Neural crest cell (in vitro differentiated cells): ENCODE results near the gene CHAF1B. TPM values are rescaled to one million over a fixed set of nuclear protein-coding genes. Genes with fewer than 3 reads are reported as not detected.
"Not testable (repeated sequence)": the region's sequence is repeated elsewhere in the genome, so short reads cannot be mapped to it uniquely, and the experiment has no call there.

Experiments used
- DNase-seq: peaks from one replicate; pipeline ENCODE4 v3.0.0; 2021; ENCODE audit warnings: low read depth, mixed read lengths, low spot score
- H3K27ac Mint-ChIP-seq: one replicate; pipeline ENCODE4 v1.8.0; 2021; ENCODE audit warnings: mild to moderate bottlenecking, mixed read lengths; ENCODE audit not compliant: unreplicated experiment
- H3K27me3 Mint-ChIP-seq: 2 replicates; pipeline ENCODE4 v1.8.0; 2021; ENCODE audit warnings: low read depth, mild to moderate bottlenecking, mixed read lengths
- H3K36me3 Mint-ChIP-seq: 2 replicates; pipeline ENCODE4 v1.8.0; 2021; ENCODE audit warnings: low read depth, mild to moderate bottlenecking, mixed read lengths
- H3K4me1 Mint-ChIP-seq: 2 replicates; pipeline ENCODE4 v1.8.0; 2021; ENCODE audit warnings: mixed read lengths
- H3K4me3 Mint-ChIP-seq: one replicate; pipeline ENCODE4 v1.8.0; 2021; ENCODE audit warnings: mild to moderate bottlenecking, mixed read lengths
- H3K9me3 Mint-ChIP-seq: 2 replicates; pipeline ENCODE4 v1.8.0; 2021; ENCODE audit warnings: mixed read lengths
- total RNA-seq: library from RNA; stranded (reverse); gene quantifications from 2 replicates; pipeline ENCODE4 v1.2.1, GENCODE V29; 2021
- TF ChIP-seq, protein P1 (sequence below): fragments of 200-600 bp; sonication (generic); conservative IDR thresholded peaks from 2 replicates; pipeline ENCODE4 v1.5.0; 2021; ENCODE audit warnings: antibody characterized with exemption, mild to moderate bottlenecking

The CHAF1B gene
- total RNA-seq, 1 donor from 2014 or later, result 32.3 TPM

DNA sequence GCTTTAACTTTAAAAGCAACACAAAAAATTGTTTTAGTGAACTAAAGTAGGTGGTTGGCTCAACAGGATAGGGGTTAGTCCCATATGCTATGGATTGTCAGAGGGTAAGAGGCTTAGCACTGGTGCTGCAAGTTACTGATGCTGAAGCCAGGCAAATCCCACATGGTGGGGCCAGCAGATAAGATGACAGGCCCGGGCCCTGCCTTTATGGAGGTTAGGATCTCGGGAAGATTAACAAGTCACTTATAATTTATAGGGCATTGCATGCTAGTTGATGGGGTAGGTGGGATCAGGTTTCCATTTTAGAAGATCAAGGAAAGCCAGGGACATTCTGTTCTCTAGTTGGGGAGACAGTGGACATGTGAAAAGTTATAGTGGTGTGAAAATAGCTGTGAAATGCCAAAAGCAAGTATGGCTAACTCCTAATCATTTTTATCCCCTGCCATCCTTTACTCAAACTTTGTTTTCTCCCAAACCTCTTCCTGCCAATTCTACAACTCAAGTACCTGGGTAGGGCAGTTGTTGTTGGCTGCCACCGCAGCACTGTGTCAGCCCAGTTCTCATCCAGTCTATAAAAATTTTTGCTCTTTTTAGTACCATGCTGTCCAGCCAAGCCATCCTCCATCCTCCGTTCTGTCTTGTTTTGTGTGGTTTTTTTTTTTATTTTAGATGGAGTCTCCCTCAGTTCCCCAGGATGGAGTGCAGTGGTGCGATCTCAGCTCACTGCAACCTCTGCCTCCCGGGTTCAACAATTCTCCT is 10.3 kb downstream of the CHAF1B start:
- H3K36me3 Mint-ChIP-seq, result peaks cover 35% of the 10 kb centered on the region
- H3K4me1 Mint-ChIP-seq, result peaks cover 5% of the 10 kb centered on the region
- H3K27me3 Mint-ChIP-seq, result no peaks in the 10 kb centered on the region
- TF ChIP-seq, protein P1, sequence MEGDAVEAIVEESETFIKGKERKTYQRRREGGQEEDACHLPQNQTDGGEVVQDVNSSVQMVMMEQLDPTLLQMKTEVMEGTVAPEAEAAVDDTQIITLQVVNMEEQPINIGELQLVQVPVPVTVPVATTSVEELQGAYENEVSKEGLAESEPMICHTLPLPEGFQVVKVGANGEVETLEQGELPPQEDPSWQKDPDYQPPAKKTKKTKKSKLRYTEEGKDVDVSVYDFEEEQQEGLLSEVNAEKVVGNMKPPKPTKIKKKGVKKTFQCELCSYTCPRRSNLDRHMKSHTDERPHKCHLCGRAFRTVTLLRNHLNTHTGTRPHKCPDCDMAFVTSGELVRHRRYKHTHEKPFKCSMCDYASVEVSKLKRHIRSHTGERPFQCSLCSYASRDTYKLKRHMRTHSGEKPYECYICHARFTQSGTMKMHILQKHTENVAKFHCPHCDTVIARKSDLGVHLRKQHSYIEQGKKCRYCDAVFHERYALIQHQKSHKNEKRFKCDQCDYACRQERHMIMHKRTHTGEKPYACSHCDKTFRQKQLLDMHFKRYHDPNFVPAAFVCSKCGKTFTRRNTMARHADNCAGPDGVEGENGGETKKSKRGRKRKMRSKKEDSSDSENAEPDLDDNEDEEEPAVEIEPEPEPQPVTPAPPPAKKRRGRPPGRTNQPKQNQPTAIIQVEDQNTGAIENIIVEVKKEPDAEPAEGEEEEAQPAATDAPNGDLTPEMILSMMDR, result no peak
- no peak overlapping the region for H3K27ac Mint-ChIP-seq
- H3K4me3 Mint-ChIP-seq, result no peak overlapping the region
- no peak for DNase-seq
- no peaks in the 10 kb centered on the region for H3K9me3 Mint-ChIP-seq

DNA sequence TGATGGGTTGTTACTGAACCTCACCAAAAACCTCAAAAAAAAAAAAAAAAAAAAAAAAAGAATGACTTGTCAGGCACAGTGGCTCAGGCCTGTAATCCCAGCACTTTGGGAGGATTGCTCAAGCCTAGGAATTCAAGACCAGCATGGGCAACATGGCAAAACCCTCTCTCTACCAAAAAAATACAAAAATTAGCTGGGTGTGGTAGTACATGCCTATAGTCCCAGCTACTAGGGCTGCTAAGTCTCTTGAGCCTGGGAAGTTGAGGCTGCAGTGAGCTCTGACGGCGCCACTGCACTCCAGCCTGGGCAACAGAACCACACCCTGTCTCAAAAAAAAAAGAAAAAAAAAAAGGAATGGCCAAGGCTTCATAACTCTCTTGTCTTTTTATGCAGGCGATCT is 11.1 kb downstream of the CHAF1B start:
- Mint-ChIP-seq H3K9me3 (no peaks in the 10 kb centered on the region), H3K27me3 (no peaks in the 10 kb centered on the region), H3K27ac (no peak overlapping the region), H3K4me3 (no peak overlapping the region), H3K4me1 (peaks cover 5% of the 10 kb centered on the region), H3K36me3 (peaks cover 34% of the 10 kb centered on the region)
- DNase-seq, result no peak
- TF ChIP-seq, protein P1, result no peak

DNA sequence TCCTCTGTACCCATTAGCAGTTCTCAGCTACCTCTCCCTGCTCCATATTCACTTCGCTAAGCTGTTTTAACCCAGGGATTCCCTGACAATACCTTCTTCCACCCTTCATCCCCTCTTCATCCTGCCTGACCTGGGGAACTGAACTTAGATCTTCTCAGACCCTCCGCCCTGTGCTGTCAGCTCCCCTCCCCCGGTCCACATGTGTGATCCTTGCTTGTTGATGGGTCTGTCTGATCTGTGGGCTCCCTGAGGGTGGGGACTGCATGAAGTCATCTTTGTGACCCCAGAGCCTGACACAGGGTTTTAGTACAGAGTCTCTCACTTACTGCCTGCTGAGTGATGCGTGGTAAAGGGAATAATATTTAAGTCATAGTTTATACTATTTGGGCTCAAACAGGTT is 11.8 kb downstream of the CHAF1B start:
- Mint-ChIP-seq H3K27ac (peak overlapping the region; percentile 31), H3K27me3 (no peaks in the 10 kb centered on the region), H3K9me3 (no peaks in the 10 kb centered on the region), H3K4me1 (peaks cover 5% of the 10 kb centered on the region), H3K4me3 (no peak overlapping the region), H3K36me3 (peaks cover 31% of the 10 kb centered on the region)
- TF ChIP-seq, protein P1, result no peak
- no peak for DNase-seq

DNA sequence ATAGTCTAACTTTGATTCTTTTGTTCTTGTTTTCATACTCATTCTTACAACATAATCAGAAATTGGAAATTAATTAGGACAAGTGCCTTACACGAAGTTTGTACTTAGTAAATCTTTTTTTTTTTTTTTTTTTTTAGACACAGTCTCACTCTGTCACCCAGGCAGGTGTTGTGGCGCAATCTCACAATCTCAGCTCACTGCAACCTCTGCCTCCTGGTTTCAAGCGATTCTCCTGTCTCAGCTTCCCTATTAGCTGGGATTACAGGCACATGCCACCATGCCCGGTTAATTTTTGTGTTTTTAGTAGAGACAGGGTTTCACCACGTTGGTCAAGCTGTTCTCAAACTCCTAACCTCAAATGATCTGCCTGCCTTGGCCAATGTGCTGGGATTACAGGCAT is 12.4 kb downstream of the CHAF1B start:
- peaks cover 5% of the 10 kb centered on the region for H3K4me1 Mint-ChIP-seq
- no peaks in the 10 kb centered on the region for H3K9me3 Mint-ChIP-seq
- H3K4me3 Mint-ChIP-seq, result no peak overlapping the region
- no peaks in the 10 kb centered on the region for H3K27me3 Mint-ChIP-seq
- no peak for DNase-seq
- H3K36me3 Mint-ChIP-seq, result peaks cover 28% of the 10 kb centered on the region
- TF ChIP-seq, protein P1, result no peak
- H3K27ac Mint-ChIP-seq, result no peak overlapping the region

DNA sequence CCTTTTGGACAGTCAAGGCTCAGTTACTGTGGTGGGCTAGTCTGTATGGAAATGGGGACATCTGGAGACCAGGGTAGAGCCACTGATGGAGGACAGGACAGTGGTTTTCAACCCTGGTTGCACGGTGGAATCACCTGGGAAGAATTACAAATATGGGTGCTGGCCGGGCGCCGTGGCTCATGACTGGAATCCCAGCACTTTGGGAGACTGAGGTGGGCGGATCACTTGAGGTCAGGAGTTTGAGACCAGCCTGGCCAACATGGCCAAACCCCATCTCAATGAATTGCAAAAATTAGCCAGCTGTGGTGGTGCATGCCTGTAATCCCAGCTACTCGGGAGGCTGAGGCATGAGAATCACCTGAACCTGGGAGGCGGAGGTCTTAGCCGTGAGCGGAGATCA is 14.5 kb downstream of the CHAF1B start:
- DNase-seq, H3K4me1 Mint-ChIP-seq, H3K27ac Mint-ChIP-seq, H3K27me3 Mint-ChIP-seq, H3K4me3 Mint-ChIP-seq, H3K9me3 Mint-ChIP-seq: not testable (repeated sequence)
- peaks cover 26% of the 10 kb centered on the region for H3K36me3 Mint-ChIP-seq

DNA sequence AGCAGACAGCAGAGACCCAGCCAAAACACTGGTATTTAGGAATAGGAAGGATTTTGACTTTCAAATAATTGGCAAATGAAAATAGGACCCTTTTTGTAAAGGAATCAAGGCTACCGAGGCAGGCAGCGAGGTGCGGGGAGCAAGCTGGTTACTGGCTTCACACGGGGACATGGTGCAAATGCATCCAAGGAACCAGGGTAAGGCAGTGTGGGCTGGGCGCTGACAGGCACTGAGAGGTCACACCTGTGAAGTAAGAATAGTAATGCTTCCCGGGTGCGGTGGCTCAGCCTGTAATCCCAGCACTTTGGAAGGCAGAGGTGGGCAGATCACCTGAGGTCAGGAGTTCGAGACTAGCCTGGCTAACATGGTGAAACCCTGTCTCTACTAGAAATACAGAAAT is 15.5 kb downstream of the CHAF1B start:
- TF ChIP-seq, protein P1, result no peak
- H3K4me1 Mint-ChIP-seq, result peaks cover 5% of the 10 kb centered on the region
- H3K4me3 Mint-ChIP-seq, result no peak overlapping the region
- no peaks in the 10 kb centered on the region for H3K9me3 Mint-ChIP-seq
- H3K27me3 Mint-ChIP-seq, result no peaks in the 10 kb centered on the region
- H3K27ac Mint-ChIP-seq, result no peak overlapping the region
- H3K36me3 Mint-ChIP-seq, result peaks cover 26% of the 10 kb centered on the region
- no peak for DNase-seq
